ENCODE measurements around the gene PHC3.

The PHC3 gene

GRCh38 chr3:170100944-170101343 is 80.6 kb downstream of the PHC3 start:
- Histone ChIP-seq H3K27me3 (ENCODE audit: control insufficient read depth, insufficient read depth, low read length) (no peaks in the 10 kb centered on the region), H3K27ac (ENCODE audit: low read length) (no peak overlapping the region), H3K9me3 (ENCODE audit: control insufficient read depth, insufficient read depth, low read length) (no peaks in the 10 kb centered on the region), H3K4me1 (ENCODE audit: control insufficient read depth, insufficient read depth, low read length) (no peaks in the 10 kb centered on the region), H3K36me3 (ENCODE audit: control insufficient read depth, insufficient read depth, low read length) (peaks cover 2% of the 10 kb centered on the region; the same call in 1 of the 2 replicates), H3K4me3 (ENCODE audit: low read length) (no peak overlapping the region)
- no peak for DNase-seq (ENCODE audit: low read depth, low spot score)
- whole genome bisulfite sequencing (ENCODE audit: insufficient coverage, insufficient read length) = no CpG with 5 or more reads among the region's 1 CpG

- DNase-seq (ENCODE audit: low read depth, low spot score) = no peak
- H3K4me1 ChIP-seq (ENCODE audit: control insufficient read depth, insufficient read depth, low read length) = no peaks in the 10 kb centered on the region
- WGBS (ENCODE audit: insufficient coverage, insufficient read length) = 100% methylated on average over 1 of the region's 1 CpG
- peaks cover 2% of the 10 kb centered on the region; the same call in 1 of the 2 replicates for H3K36me3 ChIP-seq (ENCODE audit: control insufficient read depth, insufficient read depth, low read length)
- no peak overlapping the region for H3K4me3 ChIP-seq (ENCODE audit: low read length)
- H3K9me3 ChIP-seq (ENCODE audit: control insufficient read depth, insufficient read depth, low read length) = no peaks in the 10 kb centered on the region
- no peaks in the 10 kb centered on the region for H3K27me3 ChIP-seq (ENCODE audit: control insufficient read depth, insufficient read depth, low read length)
- no peak overlapping the region for H3K27ac ChIP-seq (ENCODE audit: low read length)
Measured at GRCh38 chr3:170098753-170099152, 82.8 kb downstream of the PHC3 start.

- no peak overlapping the region for H3K27ac ChIP-seq (ENCODE audit: low read length)
- H3K36me3 ChIP-seq (ENCODE audit: control insufficient read depth, insufficient read depth, low read length) = no peaks in the 10 kb centered on the region; the same call in 1 of the 2 replicates
- H3K4me3 ChIP-seq (ENCODE audit: low read length) = no peak overlapping the region
- WGBS (ENCODE audit: insufficient coverage, insufficient read length) = no CpG with 5 or more reads among the region's 3 CpGs
- H3K27me3 ChIP-seq (ENCODE audit: control insufficient read depth, insufficient read depth, low read length) = no peaks in the 10 kb centered on the region
- DNase-seq (ENCODE audit: low read depth, low spot score) = no peak
- no peaks in the 10 kb centered on the region for H3K9me3 ChIP-seq (ENCODE audit: control insufficient read depth, insufficient read depth, low read length)
- H3K4me1 ChIP-seq (ENCODE audit: control insufficient read depth, insufficient read depth, low read length) = no peaks in the 10 kb centered on the region
Measured at GRCh38 chr3:170096342-170096741, 85.2 kb downstream of the PHC3 start.

GRCh38 chr3:170095771-170096170 is 85.8 kb downstream of the PHC3 start:
- Histone ChIP-seq H3K4me3 (ENCODE audit: low read length) (no peak overlapping the region), H3K27me3 (ENCODE audit: control insufficient read depth, insufficient read depth, low read length) (no peaks in the 10 kb centered on the region), H3K36me3 (ENCODE audit: control insufficient read depth, insufficient read depth, low read length) (no peaks in the 10 kb centered on the region; the same call in 1 of the 2 replicates), H3K4me1 (ENCODE audit: control insufficient read depth, insufficient read depth, low read length) (no peaks in the 10 kb centered on the region), H3K9me3 (ENCODE audit: control insufficient read depth, insufficient read depth, low read length) (no peaks in the 10 kb centered on the region), H3K27ac (ENCODE audit: low read length) (no peak overlapping the region)
- WGBS (ENCODE audit: insufficient coverage, insufficient read length) = no CpG with 5 or more reads among the region's 4 CpGs
- no peak for DNase-seq (ENCODE audit: low read depth, low spot score)

GRCh38 chr3:170092907-170093306 is 88.6 kb downstream of the PHC3 start:
- H3K4me1 ChIP-seq (ENCODE audit: control insufficient read depth, insufficient read depth, low read length) = no peaks in the 10 kb centered on the region
- no peak for DNase-seq (ENCODE audit: low read depth, low spot score)
- H3K27ac ChIP-seq (ENCODE audit: low read length) = no peak overlapping the region
- no peaks in the 10 kb centered on the region for H3K27me3 ChIP-seq (ENCODE audit: control insufficient read depth, insufficient read depth, low read length)
- no peaks in the 10 kb centered on the region; the same call in 1 of the 2 replicates for H3K36me3 ChIP-seq (ENCODE audit: control insufficient read depth, insufficient read depth, low read length)
- no peak overlapping the region for H3K4me3 ChIP-seq (ENCODE audit: low read length)
- no peaks in the 10 kb centered on the region for H3K9me3 ChIP-seq (ENCODE audit: control insufficient read depth, insufficient read depth, low read length)
- WGBS (ENCODE audit: insufficient coverage, insufficient read length) = no CpG with 5 or more reads among the region's 3 CpGs

GRCh38 chr3:170090601-170090981 is 90.9 kb downstream of the PHC3 start:
- H3K9me3 ChIP-seq (ENCODE audit: control insufficient read depth, insufficient read depth, low read length) = no peaks in the 10 kb centered on the region
- H3K27ac ChIP-seq (ENCODE audit: low read length) = no peak overlapping the region
- no peak for DNase-seq (ENCODE audit: low read depth, low spot score)
- no peak overlapping the region for H3K4me3 ChIP-seq (ENCODE audit: low read length)
- H3K4me1 ChIP-seq (ENCODE audit: control insufficient read depth, insufficient read depth, low read length) = no peaks in the 10 kb centered on the region
- peaks cover 1% of the 10 kb centered on the region; the same call in 1 of the 2 replicates for H3K36me3 ChIP-seq (ENCODE audit: control insufficient read depth, insufficient read depth, low read length)
- H3K27me3 ChIP-seq (ENCODE audit: control insufficient read depth, insufficient read depth, low read length) = no peaks in the 10 kb centered on the region

GRCh38 chr3:170089862-170090600 is 91.5 kb downstream of the PHC3 start:
- no peak overlapping the region for H3K4me3 ChIP-seq (ENCODE audit: low read length)
- no peak overlapping the region for H3K27ac ChIP-seq (ENCODE audit: low read length)
- DNase-seq (ENCODE audit: low read depth, low spot score) = no peak
- no peaks in the 10 kb centered on the region for H3K9me3 ChIP-seq (ENCODE audit: control insufficient read depth, insufficient read depth, low read length)
- no peaks in the 10 kb centered on the region for H3K27me3 ChIP-seq (ENCODE audit: control insufficient read depth, insufficient read depth, low read length)
- peaks cover 3% of the 10 kb centered on the region; the same call in 1 of the 2 replicates for H3K36me3 ChIP-seq (ENCODE audit: control insufficient read depth, insufficient read depth, low read length)
- no peaks in the 10 kb centered on the region for H3K4me1 ChIP-seq (ENCODE audit: control insufficient read depth, insufficient read depth, low read length)
- WGBS (ENCODE audit: insufficient coverage, insufficient read length) = no CpG with 5 or more reads among the region's 3 CpGs

- Histone ChIP-seq H3K4me1 (ENCODE audit: control insufficient read depth, insufficient read depth, low read length) (no peaks in the 10 kb centered on the region), H3K27me3 (ENCODE audit: control insufficient read depth, insufficient read depth, low read length) (no peaks in the 10 kb centered on the region), H3K36me3 (ENCODE audit: control insufficient read depth, insufficient read depth, low read length) (peaks cover 3% of the 10 kb centered on the region; the same call in 1 of the 2 replicates), H3K27ac (ENCODE audit: low read length) (no peak overlapping the region), H3K4me3 (ENCODE audit: low read length) (no peak overlapping the region), H3K9me3 (ENCODE audit: control insufficient read depth, insufficient read depth, low read length) (no peaks in the 10 kb centered on the region)
- WGBS (ENCODE audit: insufficient coverage, insufficient read length) = no CpG with 5 or more reads among the region's 6 CpGs
- no peak for DNase-seq (ENCODE audit: low read depth, low spot score)
Measured at GRCh38 chr3:170085396-170085795, 96.1 kb downstream of the PHC3 start.

- Histone ChIP-seq H3K27ac (ENCODE audit: low read length) (no peak overlapping the region), H3K27me3 (ENCODE audit: control insufficient read depth, insufficient read depth, low read length) (no peaks in the 10 kb centered on the region), H3K4me3 (ENCODE audit: low read length) (no peak overlapping the region), H3K36me3 (ENCODE audit: control insufficient read depth, insufficient read depth, low read length) (peaks cover 3% of the 10 kb centered on the region; the same call in 1 of the 2 replicates), H3K9me3 (ENCODE audit: control insufficient read depth, insufficient read depth, low read length) (no peaks in the 10 kb centered on the region), H3K4me1 (ENCODE audit: control insufficient read depth, insufficient read depth, low read length) (no peaks in the 10 kb centered on the region)
- no peak for DNase-seq (ENCODE audit: low read depth, low spot score)
- no CpG with 5 or more reads among the region's 1 CpG for WGBS (ENCODE audit: insufficient coverage, insufficient read length)
Measured at GRCh38 chr3:170083343-170083742, 98.2 kb downstream of the PHC3 start.

- WGBS (ENCODE audit: insufficient coverage, insufficient read length) = no CpG with 5 or more reads among the region's 1 CpG
- no peak for DNase-seq (ENCODE audit: low read depth, low spot score)
- H3K36me3 ChIP-seq (ENCODE audit: control insufficient read depth, insufficient read depth, low read length) = peaks cover 3% of the 10 kb centered on the region; the same call in 1 of the 2 replicates
- no peaks in the 10 kb centered on the region for H3K9me3 ChIP-seq (ENCODE audit: control insufficient read depth, insufficient read depth, low read length)
- H3K4me3 ChIP-seq (ENCODE audit: low read length) = no peak overlapping the region
- H3K27ac ChIP-seq (ENCODE audit: low read length) = no peak overlapping the region
- H3K4me1 ChIP-seq (ENCODE audit: control insufficient read depth, insufficient read depth, low read length) = no peaks in the 10 kb centered on the region
- no peaks in the 10 kb centered on the region for H3K27me3 ChIP-seq (ENCODE audit: control insufficient read depth, insufficient read depth, low read length)
Measured at GRCh38 chr3:170081079-170081741, 100.3 kb downstream of the PHC3 start.

Data from iPS DF 6.9 (cell line).